Duodenal mucosa (tissue), 2 donors: Measurements from ENCODE around the gene KCNK13.

Experiments
- H3K27ac ChIP-seq: one replicate; pipeline ENCODE4 v1.7.0; 2013; ENCODE audit warnings: low read depth, low read length
- H3K27me3 ChIP-seq, 2 donors: one replicate each; pipeline ENCODE4 v1.7.0; 2013; ENCODE audit warnings: low read length in 2 of 2, control low read depth in 1 of 2; ENCODE audit not compliant: insufficient read depth in 2 of 2, control insufficient read depth in 1 of 2
- H3K36me3 ChIP-seq, 2 donors: one replicate each; pipeline ENCODE4 v1.7.0; 2013; ENCODE audit warnings: low read length in 2 of 2, control low read depth in 1 of 2; ENCODE audit not compliant: insufficient read depth in 2 of 2, control insufficient read depth in 1 of 2
- H3K4me1 ChIP-seq, 2 donors: one replicate each; pipeline ENCODE4 v1.7.0; 2013; ENCODE audit warnings: low read length in 2 of 2, control low read depth in 1 of 2; ENCODE audit not compliant: insufficient read depth in 2 of 2, control insufficient read depth in 1 of 2
- H3K4me3 ChIP-seq, 2 donors: one replicate each; pipeline ENCODE4 v1.7.0; 2013; ENCODE audit warnings: low read length in 2 of 2, low read depth in 1 of 2
- H3K9ac ChIP-seq, 2 donors: one replicate each; pipeline ENCODE4 v1.7.0; 2013; ENCODE audit warnings: low read length in 2 of 2, low read depth in 1 of 2
- H3K9me3 ChIP-seq, 2 donors: one replicate each; pipeline ENCODE4 v1.7.0; 2013; ENCODE audit warnings: low read length in 2 of 2, control low read depth in 1 of 2; ENCODE audit not compliant: control insufficient read depth in 1 of 2

KCNK13 gene

DNA sequence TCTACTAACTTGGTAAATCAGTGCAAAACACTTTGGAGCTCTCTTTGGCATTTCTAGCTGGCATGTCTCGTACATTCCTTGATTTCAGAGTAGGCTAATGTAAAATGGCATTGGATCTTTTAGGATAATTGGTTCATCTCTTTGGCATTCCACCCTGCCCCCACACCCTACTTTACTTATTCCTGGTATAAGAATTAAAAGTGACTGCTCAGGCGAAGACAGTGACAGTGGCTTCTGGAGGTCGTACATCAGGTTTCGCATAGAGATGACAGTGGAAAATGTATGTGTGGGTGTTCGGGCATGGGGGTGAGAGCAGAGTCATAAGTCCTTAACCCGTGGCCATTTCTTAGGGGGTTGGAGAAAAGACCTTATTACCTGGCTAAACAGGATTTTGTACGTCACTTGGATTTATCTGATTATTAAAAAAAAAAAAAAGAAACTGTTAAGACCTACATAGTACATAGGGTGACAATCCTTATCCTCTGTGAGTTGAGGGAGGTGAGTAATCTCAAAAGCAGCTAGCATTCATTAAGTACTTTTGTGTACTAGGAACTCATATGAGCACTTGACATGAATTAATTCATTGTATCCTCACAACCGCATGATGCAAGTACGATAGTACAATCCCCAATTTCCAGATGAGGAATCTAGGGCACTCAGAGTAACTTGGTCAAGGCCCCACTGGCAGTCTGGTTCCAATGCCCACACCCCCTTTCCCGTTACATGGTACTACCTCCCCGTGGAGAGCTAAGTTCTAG is 22.4 kb upstream of the KCNK13 start:
- Histone ChIP-seq H3K27ac (no peak overlapping the region), H3K27me3 (no peaks in the 10 kb centered on the region), H3K36me3 (peaks cover 7 to 38% of the 10 kb centered on the region in 2 donors), H3K4me3 (no peak overlapping the region), H3K4me1 (no peaks in the 10 kb centered on the region), H3K9ac (no peak overlapping the region), H3K9me3 (no peaks in the 10 kb centered on the region)

DNA sequence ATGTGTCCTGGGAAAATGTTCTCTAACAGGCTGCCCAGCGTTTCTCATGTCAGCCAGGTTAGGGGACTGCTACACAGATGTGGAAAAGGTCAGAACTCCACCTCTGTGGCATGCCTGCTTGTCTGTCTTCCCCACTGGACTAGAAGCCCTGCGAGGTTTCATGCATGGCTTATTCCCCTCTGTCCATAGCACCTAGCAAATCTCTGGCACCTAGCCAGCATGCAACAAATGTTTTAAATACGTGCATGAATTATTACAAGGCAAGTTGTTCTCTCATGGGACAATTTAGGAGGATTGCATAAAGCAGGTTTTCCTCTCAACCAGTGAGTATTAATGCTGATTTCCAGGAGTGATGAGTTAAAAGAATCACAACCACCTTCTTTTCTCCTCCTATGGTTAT is 21.4 kb upstream of the KCNK13 start:
- Histone ChIP-seq H3K27ac (no peak overlapping the region), H3K36me3 (peaks cover 0 to 36% of the 10 kb centered on the region in 2 donors), H3K9me3 (no peaks in the 10 kb centered on the region), H3K9ac (no peak overlapping the region), H3K4me1 (no peaks in the 10 kb centered on the region), H3K27me3 (no peaks in the 10 kb centered on the region), H3K4me3 (no peak overlapping the region)

GRCh38 chr14:90042496-90043252 is 19.1 kb upstream of the KCNK13 start:
- no peak overlapping the region for H3K4me3 ChIP-seq
- H3K27me3 ChIP-seq, result no peaks in the 10 kb centered on the region
- no peaks in the 10 kb centered on the region for H3K9me3 ChIP-seq
- H3K9ac ChIP-seq, result no peak overlapping the region
- H3K36me3 ChIP-seq, result peaks cover 0 to 34% of the 10 kb centered on the region in 2 donors
- no peak overlapping the region for H3K27ac ChIP-seq
- H3K4me1 ChIP-seq, result no peaks in the 10 kb centered on the region

GRCh38 chr14:90045616-90046015 is 16.2 kb upstream of the KCNK13 start:
- no peak overlapping the region for H3K4me3 ChIP-seq
- H3K9me3 ChIP-seq, result no peaks in the 10 kb centered on the region
- H3K4me1 ChIP-seq, result no peaks in the 10 kb centered on the region
- H3K27ac ChIP-seq, result no peak overlapping the region
- H3K36me3 ChIP-seq, result peaks cover 0 to 18% of the 10 kb centered on the region in 2 donors
- no peaks in the 10 kb centered on the region for H3K27me3 ChIP-seq
- H3K9ac ChIP-seq, result no peak overlapping the region

DNA sequence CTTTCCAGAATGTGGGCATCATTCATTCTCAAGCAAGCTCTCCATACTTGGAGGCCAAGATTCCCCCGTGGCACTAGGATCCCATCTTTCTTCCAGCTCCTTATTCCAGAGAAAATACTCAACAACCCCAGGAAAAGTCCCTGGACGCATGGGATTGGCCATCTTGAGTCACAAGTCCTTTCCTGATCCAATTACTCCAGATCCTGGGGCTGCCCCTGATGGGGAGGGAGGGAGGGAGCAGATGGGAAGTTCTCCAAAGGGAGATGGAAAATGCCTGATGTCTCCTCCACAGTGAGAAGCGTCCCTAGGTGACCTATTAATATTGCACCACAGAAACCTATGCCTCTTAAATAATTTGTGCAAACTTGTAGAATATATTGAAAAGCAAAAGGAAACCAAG is 12.4 kb upstream of the KCNK13 start:
- Histone ChIP-seq H3K27ac (no peak overlapping the region), H3K4me3 (no peak overlapping the region), H3K9ac (no peak overlapping the region), H3K36me3 (peaks cover 0 to 5% of the 10 kb centered on the region in 2 donors), H3K4me1 (no peaks in the 10 kb centered on the region), H3K27me3 (peaks cover 5% of the 10 kb centered on the region in 2 donors), H3K9me3 (no peaks in the 10 kb centered on the region)

- Histone ChIP-seq H3K9ac (no peak overlapping the region), H3K9me3 (no peaks in the 10 kb centered on the region), H3K27me3 (peaks cover 5 to 8% of the 10 kb centered on the region in 2 donors), H3K27ac (no peak overlapping the region), H3K36me3 (no peaks in the 10 kb centered on the region), H3K4me1 (no peaks in the 10 kb centered on the region), H3K4me3 (no peak overlapping the region)
These were observed 11.5 kb upstream of the KCNK13 start for GRCh38 chr14:90050271-90050670.

GRCh38 chr14:90053044-90053443 is 8.8 kb upstream of the KCNK13 start:
- Histone ChIP-seq H3K4me1 (no peaks in the 10 kb centered on the region), H3K4me3 (no peak overlapping the region), H3K27me3 (peaks cover 9% of the 10 kb centered on the region in 2 donors), H3K36me3 (no peaks in the 10 kb centered on the region), H3K27ac (no peak overlapping the region), H3K9ac (no peak overlapping the region), H3K9me3 (no peaks in the 10 kb centered on the region)

GRCh38 chr14:90054803-90055202 is 7.0 kb upstream of the KCNK13 start:
- H3K27me3 ChIP-seq, result peaks cover 9 to 25% of the 10 kb centered on the region in 2 donors
- no peak overlapping the region for H3K4me3 ChIP-seq

DNA sequence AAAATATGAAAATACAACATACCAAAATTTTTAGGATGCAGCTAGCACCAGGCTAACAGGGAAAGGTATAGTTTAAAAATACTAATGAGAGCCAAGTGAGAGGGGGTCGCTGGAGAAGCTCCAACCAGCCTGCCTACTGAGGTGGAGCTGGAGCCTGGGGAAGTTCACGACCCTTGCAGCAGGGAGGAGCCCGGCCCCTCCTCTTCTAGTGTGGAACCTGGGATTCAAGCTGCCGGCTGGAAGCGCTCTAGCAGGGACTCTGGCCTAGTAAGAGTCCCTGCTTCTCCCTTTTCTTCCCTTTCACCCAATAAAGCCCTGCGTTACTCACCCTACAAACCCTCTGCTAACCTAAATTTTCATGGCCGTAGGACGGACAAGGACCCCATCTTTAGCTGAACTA is 5.0 kb upstream of the KCNK13 start:
- H3K9ac ChIP-seq, result no peak overlapping the region
- no peak overlapping the region for H3K27ac ChIP-seq
- H3K4me1 ChIP-seq, result peaks cover 0 to 8% of the 10 kb centered on the region in 2 donors
- H3K9me3 ChIP-seq, result no peaks in the 10 kb centered on the region
- no peaks in the 10 kb centered on the region for H3K36me3 ChIP-seq
- peaks cover 19 to 28% of the 10 kb centered on the region in 2 donors for H3K27me3 ChIP-seq
- H3K4me3 ChIP-seq, result no peak overlapping the region

More at GRCh38 chr14:90054803-90055202, 7.0 kb upstream of the KCNK13 start:
- H3K9ac ChIP-seq, result no peak overlapping the region
- no peaks in the 10 kb centered on the region for H3K4me1 ChIP-seq
- H3K9me3 ChIP-seq, result no peaks in the 10 kb centered on the region
- H3K36me3 ChIP-seq, result no peaks in the 10 kb centered on the region
- H3K27ac ChIP-seq, result no peak overlapping the region

- Histone ChIP-seq H3K9me3 (no peaks in the 10 kb centered on the region), H3K36me3 (no peaks in the 10 kb centered on the region), H3K4me1 (peaks cover 8 to 20% of the 10 kb centered on the region in 2 donors), H3K27ac (no peak overlapping the region), H3K9ac (no peak overlapping the region), H3K4me3 (no peak overlapping the region), H3K27me3 (peaks cover 36 to 45% of the 10 kb centered on the region in 2 donors)
These were observed 2.8 kb upstream of the KCNK13 start for GRCh38 chr14:90058876-90059458.
